Tibial nerve (tissue), 4 donors: ENCODE results near the gene PHF20. TPM values are rescaled to one million over a fixed set of nuclear protein-coding genes. Genes with fewer than 3 reads are reported as not detected.
"Not testable (repeated sequence)": the region's sequence is repeated elsewhere in the genome, so short reads cannot be mapped to it uniquely, and the experiment has no call there.

Experiments
- DNase-seq, 2 donors: peaks; one replicate each; pipeline ENCODE4 v3.0.0-alpha.2; 2019; ENCODE audit warnings: low spot score in 2 of 2
- H3K27ac ChIP-seq, 4 donors: fragments of 200-600 bp; sonication (generic) in 3 of 4; one replicate each; pipeline ENCODE4 v1.5.1; 2017 to 2019; ENCODE audit warnings: mild to moderate bottlenecking in 1 of 4
- H3K27me3 ChIP-seq, 2 donors: fragments of 200-600 bp; sonication (generic) in 1 of 2; one replicate each; pipeline versions ENCODE4 v1.5.1 to v1.6.0; 2017 to 2019
- H3K36me3 ChIP-seq, 3 donors: fragments of 200-600 bp; sonication (generic); one replicate each; pipeline ENCODE4 v1.5.1; 2018 to 2019
- H3K4me1 ChIP-seq, 4 donors: fragments of 200-600 bp; sonication (generic) in 3 of 4; one replicate each; pipeline ENCODE4 v1.5.1; 2017 to 2019
- H3K4me3 ChIP-seq, 4 donors: fragments of 200-600 bp; sonication (generic) in 3 of 4; one replicate each; pipeline ENCODE4 v1.5.1; 2017 to 2019; ENCODE audit warnings: mild to moderate bottlenecking in 1 of 4, moderate library complexity in 1 of 4
- H3K9me3 ChIP-seq, 4 donors: fragments of 200-600 bp; sonication (generic) in 3 of 4; one replicate each; pipeline ENCODE4 v1.5.1; 2017 to 2019
- EP300 ChIP-seq, 2 donors: sonication (generic); formaldehyde crosslinking; IDR thresholded peaks; one replicate each; pipeline ENCODE4 v1.6.1; 2017; ENCODE audit warnings: antibody characterized with exemption in 2 of 2, mild to moderate bottlenecking in 1 of 2
- POLR2A ChIP-seq, 2 donors: fragments of 450-650 bp; IDR thresholded peaks; one replicate each; pipeline ENCODE4 v1.6.1; 2017; ENCODE audit warnings: antibody characterized with exemption in 2 of 2, mild to moderate bottlenecking in 2 of 2, moderate library complexity in 2 of 2
- WGBS, 2 donors: methylation state at CpG; one replicate each; pipeline ENCODE4 v1.1.5; 2018; 5-methylcytosine and 5-hydroxymethylcytosine counted together
- total RNA-seq, 4 donors: library from RNA; depleted of rRNA; stranded (reverse); fragments of >200 nt; gene quantifications; one replicate each; pipeline ENCODE4 v1.1.0, GENCODE V29; 2016
- TF ChIP-seq, protein P1 (sequence below), 5 experiments: fragments of 200-600 bp in 3 of 5; fragments of 450-650 bp in 2 of 5; sonication (generic) in 3 of 5; IDR thresholded peaks; one replicate each; pipeline ENCODE4 v1.5.1; 2016 to 2019; ENCODE audit warnings: antibody characterized with exemption in 5 of 5, mild to moderate bottlenecking in 3 of 5, moderate library complexity in 2 of 5

Gene PHF20
- 10 to 100 TPM; 30.0 to 76.8 (median 57.1) TPM for total RNA-seq

DNA sequence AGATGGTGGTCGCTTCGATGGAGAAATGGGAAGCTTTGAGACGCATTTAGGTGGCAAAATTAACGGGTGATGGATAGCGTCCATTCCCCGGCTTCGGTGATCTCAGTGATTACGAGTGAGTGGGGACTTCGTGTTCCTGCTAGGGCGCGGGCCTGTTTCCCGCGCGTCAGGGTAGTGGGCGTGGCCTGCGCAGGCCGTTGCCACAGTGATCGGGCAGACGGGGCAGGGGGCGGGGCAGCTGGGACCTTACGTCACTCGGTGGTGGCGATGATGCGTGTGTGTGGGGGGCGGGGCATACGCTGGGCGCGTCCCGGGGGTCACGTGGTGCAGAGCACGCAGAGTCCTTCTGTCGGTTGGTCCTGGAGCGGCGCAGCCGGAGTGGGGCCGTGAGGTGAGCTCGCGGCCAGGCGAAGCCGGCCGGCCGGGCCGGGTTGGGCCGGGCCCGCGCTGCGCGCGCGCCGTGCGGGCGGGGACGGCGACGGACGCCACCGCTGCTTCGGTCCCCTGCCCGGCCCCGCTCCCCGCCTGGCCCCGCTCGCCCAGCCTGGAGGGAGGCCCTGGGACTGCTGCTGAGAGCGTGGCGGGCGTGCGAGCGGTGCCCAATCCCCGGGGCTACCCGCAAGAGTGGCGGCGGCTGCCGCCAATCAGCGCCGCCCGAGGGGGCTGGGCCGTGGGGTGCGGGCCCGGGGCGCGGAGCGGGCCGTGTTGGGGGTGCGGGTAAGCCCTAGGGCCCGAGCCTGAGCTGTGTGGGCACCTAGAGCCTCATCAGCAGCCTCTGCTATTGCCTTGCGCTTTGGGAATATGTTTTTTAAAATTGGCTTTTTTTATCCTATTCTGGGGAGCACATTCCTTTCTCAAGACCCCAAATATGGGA lies at the start of gene PHF20:
TSS of gene PHF20 (plus strand) at position 327 of the 874 bp plus-strand sequence. CDS start 29,508 bp downstream, outside the sequence.
- peak; percentile 99 for DNase-seq
- TF ChIP-seq POLR2A (IDR thresholded peaks at IDR 0.05) (peak; percentile 87 to 99), EP300 (IDR thresholded peaks at IDR 0.05) (peak; percentile 98 to 99)
- TF ChIP-seq, protein P1, sequence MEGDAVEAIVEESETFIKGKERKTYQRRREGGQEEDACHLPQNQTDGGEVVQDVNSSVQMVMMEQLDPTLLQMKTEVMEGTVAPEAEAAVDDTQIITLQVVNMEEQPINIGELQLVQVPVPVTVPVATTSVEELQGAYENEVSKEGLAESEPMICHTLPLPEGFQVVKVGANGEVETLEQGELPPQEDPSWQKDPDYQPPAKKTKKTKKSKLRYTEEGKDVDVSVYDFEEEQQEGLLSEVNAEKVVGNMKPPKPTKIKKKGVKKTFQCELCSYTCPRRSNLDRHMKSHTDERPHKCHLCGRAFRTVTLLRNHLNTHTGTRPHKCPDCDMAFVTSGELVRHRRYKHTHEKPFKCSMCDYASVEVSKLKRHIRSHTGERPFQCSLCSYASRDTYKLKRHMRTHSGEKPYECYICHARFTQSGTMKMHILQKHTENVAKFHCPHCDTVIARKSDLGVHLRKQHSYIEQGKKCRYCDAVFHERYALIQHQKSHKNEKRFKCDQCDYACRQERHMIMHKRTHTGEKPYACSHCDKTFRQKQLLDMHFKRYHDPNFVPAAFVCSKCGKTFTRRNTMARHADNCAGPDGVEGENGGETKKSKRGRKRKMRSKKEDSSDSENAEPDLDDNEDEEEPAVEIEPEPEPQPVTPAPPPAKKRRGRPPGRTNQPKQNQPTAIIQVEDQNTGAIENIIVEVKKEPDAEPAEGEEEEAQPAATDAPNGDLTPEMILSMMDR (IDR thresholded peaks at IDR 0.05) = peak in 3 of 5 experiments; percentile 9 to 85 (median 82)
- Histone ChIP-seq H3K4me3 (peak within 1 kb of the TSS; percentile 59 to 73 (median 62)), H3K27ac (peak within 1 kb of the TSS; percentile 95 to 98 (median 96)), H3K27me3 (no peaks in the 10 kb centered on the region), H3K9me3 (no peaks in the 10 kb centered on the region), H3K36me3 (peaks cover 0 to 6% (median 0%) of the 10 kb centered on the region in 3 donors), H3K4me1 (peaks cover 0 to 83% (median 63%) of the 10 kb centered on the region in 4 donors)
- WGBS, 2 donors = 4 to 9% methylated on average over 30 to 57 of the region's 87 CpGs

DNA sequence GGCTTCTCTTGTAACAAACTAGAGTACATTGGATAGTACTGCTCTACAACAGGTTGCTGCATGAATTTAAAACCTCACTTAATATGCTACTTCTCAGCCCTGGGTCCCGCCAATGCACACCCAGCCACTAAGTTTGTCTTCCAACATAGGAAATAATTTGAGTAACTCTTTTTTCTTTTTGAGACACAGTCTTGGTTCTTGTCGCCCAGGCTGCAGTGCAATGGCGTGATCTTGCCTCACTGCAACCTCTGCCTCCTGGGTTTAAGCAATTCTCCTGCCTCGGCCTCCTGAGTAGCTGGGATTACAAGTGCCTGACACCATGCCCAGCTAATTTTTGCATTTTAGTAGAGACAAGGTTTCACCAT lies 48.6 kb upstream of the PHF20 start:
- 85 to 87% methylated on average over 4 of the region's 4 CpGs for WGBS, 2 donors
- not testable (repeated sequence) for H3K27ac ChIP-seq, DNase-seq, H3K27me3 ChIP-seq, H3K9me3 ChIP-seq, H3K4me3 ChIP-seq
- Histone ChIP-seq H3K4me1 (peaks cover 0 to 20% (median 0%) of the 10 kb centered on the region in 4 donors), H3K36me3 (peaks cover 4 to 94% (median 75%) of the 10 kb centered on the region in 3 donors)

DNA sequence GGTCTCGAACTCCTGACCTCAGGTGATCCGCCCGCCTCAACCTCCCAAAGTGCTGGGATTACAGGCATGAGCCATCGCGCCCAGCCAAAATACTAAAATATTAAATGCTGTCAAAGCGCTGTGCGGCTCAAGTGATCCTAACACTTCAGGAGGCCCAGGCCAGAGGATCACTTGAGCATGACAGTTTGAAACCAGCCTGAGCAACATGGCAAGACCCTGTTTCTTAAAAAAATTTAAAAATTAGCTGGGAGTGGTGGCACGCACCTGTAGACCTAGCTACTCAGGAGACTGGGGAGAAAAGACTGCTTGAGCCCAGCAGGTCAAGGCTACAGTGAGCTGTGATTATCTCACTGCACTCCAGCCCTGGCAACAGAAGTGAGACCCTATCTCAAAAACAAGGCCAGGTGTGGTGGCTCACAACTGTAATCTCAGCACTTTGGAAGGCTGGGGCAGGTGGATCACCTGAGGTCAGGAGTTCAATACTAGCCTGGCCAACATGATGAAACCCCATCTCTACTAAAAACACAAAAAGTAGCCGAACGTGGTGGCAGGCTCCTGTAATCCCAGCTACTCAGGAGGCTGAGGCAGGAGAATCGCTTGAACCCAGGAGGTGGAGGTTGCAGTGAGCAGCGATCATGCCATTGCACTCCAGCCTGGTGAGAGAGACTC lies 48.0 kb upstream of the PHF20 start:
- DNase-seq, H3K27ac ChIP-seq, H3K27me3 ChIP-seq, H3K4me3 ChIP-seq, H3K9me3 ChIP-seq: not testable (repeated sequence)
- WGBS, 2 donors = 93 to 94% methylated on average over 12 of the region's 12 CpGs
- H3K4me1 ChIP-seq = peaks cover 0 to 25% (median 0%) of the 10 kb centered on the region in 4 donors
- H3K36me3 ChIP-seq = peaks cover 4 to 96% (median 74%) of the 10 kb centered on the region in 3 donors

DNA sequence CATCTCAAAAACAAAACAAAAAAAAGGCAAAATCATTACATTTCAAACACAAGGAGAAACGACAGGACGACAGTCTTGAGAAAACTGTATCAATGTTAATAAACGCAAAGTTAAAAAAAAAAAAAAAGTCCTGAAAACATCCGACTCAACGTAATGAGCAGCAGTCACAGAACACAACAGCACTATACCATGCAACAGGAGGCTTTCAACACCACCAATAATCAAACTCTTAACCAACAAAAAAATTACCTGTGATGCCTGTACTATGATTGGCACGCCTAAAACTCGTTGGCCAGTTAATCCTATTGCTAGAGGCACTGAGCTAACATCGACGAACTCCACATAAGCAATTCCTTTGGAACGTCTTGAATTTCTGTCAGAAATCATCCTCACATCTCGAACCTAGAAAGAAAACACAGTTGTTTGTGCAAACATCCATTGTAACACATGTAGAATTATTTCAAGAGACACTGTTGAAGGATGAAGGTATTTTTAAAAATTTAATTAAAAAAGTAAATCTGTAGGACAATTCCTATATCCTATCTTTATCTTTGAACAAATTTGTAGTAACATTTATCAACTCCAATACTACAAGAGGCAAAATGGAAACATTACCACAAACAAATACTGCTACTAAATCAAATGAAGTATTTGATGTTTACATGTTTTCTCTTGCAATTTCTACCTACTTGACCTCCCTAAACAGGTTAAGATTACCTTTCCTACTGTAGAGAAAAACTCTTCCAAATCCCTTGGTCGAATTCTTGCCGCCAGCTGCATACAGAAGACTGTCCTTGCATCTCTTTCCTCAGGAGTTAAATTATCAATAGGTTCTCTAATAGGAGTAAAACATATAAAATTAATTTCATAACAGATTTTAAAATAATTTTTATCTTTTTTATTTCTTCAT lies 47.2 kb upstream of the PHF20 start:
- DNase-seq = no peak
- 82 to 85% methylated on average over 13 of the region's 13 CpGs for WGBS, 2 donors
- peaks cover 0 to 26% (median 2%) of the 10 kb centered on the region in 4 donors for H3K4me1 ChIP-seq
- TF ChIP-seq, protein P1 (IDR thresholded peaks at IDR 0.05) = no peak
- no peak for TF ChIP-seq EP300 (IDR thresholded peaks at IDR 0.05)
- TF ChIP-seq POLR2A (IDR thresholded peaks at IDR 0.05) = no peak
- no peak overlapping the region for H3K4me3 ChIP-seq
- no peaks in the 10 kb centered on the region for H3K27me3 ChIP-seq
- H3K36me3 ChIP-seq = peaks cover 4 to 96% (median 70%) of the 10 kb centered on the region in 3 donors
- no peak overlapping the region for H3K27ac ChIP-seq
- no peaks in the 10 kb centered on the region for H3K9me3 ChIP-seq

DNA sequence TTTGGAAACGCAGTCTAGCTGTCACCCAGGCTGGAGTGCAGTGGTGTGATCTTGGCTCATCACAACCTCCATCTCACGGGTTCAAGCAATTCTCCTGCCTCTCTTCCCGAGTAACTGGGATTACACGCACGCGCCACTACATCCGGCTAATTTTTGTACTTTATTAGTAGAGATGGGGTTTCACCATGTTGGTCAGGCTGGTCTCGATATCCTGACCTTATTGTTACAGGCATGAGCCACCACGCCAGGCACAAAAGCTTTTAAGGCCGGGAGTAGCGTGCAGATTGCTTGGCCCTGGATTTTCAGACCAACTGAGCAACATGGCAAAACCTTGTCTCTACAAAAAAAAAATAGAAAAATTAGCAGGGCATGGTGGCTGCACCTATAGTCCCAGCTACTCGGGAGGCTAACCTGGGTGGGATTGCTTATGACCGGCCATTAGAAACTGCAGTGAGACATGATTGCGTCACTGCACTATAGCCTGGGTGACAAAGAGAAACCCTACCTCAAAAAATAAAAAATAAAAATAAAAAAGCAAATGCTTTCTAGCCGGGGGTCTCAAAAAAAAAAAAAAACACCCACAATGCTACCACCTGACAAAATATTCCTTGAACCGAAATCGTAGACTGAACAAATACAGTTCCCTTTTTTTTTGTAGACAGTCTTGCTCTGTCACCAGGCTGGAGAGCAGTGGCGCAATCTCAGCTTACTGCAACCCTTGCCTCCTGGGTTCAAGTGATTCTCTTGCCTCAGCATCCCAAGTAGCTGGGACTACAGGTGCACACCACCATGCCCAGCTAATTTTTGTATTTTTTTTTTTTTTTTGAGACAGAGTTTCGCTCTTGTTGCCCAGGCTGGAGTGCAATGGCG lies 44.7 kb upstream of the PHF20 start:
- DNase-seq = no peak
- TF ChIP-seq, protein P1 (IDR thresholded peaks at IDR 0.05) = no peak
- no peak for TF ChIP-seq EP300 (IDR thresholded peaks at IDR 0.05)
- no peak for TF ChIP-seq POLR2A (IDR thresholded peaks at IDR 0.05)
- H3K36me3 ChIP-seq = peaks cover 4 to 93% (median 69%) of the 10 kb centered on the region in 3 donors

More for the DNA sequence above, 44.7 kb upstream of the PHF20 start:
- Histone ChIP-seq H3K9me3 (no peaks in the 10 kb centered on the region), H3K4me1 (peaks cover 0 to 40% (median 5%) of the 10 kb centered on the region in 4 donors), H3K27me3 (no peaks in the 10 kb centered on the region), H3K4me3 (no peak overlapping the region), H3K27ac (no peak overlapping the region)
- 93 to 94% methylated on average over 20 of the region's 20 CpGs for WGBS, 2 donors
